HEK293 (cell line): Measurements from ENCODE around the gene CAPN12.

Experiments used
- SETDB1 ChIP-seq: IDR thresholded peaks from one replicate; pipeline ENCODE4 v1.6.1; 2017; ENCODE audit warnings: mild to moderate bottlenecking, low read length, moderate library complexity, mixed read lengths; ENCODE audit not compliant: insufficient read length
- ZNF114 ChIP-seq: fragments of 450-650 bp; formaldehyde crosslinking; IDR thresholded peaks from 2 replicates; pipeline ENCODE4 v1.5.0; 2017; ENCODE audit warnings: missing biosample characterization, missing genetic modification characterization
- ZNF169 ChIP-seq: fragments of 450-650 bp; formaldehyde crosslinking; IDR thresholded peaks from 2 replicates; pipeline ENCODE4 v1.5.1; 2016; ENCODE audit warnings: missing biosample characterization, missing genetic modification characterization
- ZNF184 ChIP-seq: fragments of 450-650 bp; IDR thresholded peaks from 2 replicates; pipeline ENCODE4 v1.5.1; 2018; ENCODE audit warnings: missing biosample characterization, mild to moderate bottlenecking, missing genetic modification characterization
- ZNF785 ChIP-seq: fragments of 450-650 bp; formaldehyde crosslinking; IDR thresholded peaks from 2 replicates; pipeline ENCODE4 v1.5.1; 2016; ENCODE audit warnings: missing biosample characterization, missing genetic modification characterization
- TF ChIP-seq, protein P1 (sequence below): IDR thresholded peaks from 2 replicates; pipeline ENCODE4 v1.6.1; 2011; ENCODE audit warnings: mild to moderate bottlenecking, low read depth, low read length, borderline replicate concordance
- TF ChIP-seq, protein P2 (sequence below): fragments of 450-650 bp; formaldehyde crosslinking; IDR thresholded peaks from 2 replicates; pipeline ENCODE4 v1.5.1; 2016; ENCODE audit warnings: missing biosample characterization, missing genetic modification characterization
- TF ChIP-seq, protein P3 (sequence below): fragments of 450-650 bp; formaldehyde crosslinking; IDR thresholded peaks from 2 replicates; pipeline ENCODE4 v1.5.1; 2016; ENCODE audit warnings: missing biosample characterization, missing genetic modification characterization

DNA sequence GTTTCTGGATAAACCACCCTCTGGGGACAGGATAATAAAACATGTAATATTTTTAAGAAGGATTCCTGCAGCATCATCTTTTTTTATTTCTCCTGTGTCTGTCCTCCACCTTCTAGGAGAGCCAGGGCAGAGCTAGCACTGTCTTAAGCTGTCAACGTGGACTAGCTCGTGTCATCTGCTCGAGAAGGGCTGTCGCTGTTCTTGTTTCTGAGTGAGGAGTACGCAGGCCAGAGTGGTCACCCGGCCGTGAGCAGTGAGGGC is 13.9 kb downstream of the CAPN12 start:
- TF ChIP-seq SETDB1 (no peak), ZNF169 (no peak), ZNF184 (tag by site-specific recombination) (no peak), ZNF114 (tag by site-specific recombination) (no peak), ZNF785 (tag by site-specific recombination) (no peak)
- TF ChIP-seq, protein P1, sequence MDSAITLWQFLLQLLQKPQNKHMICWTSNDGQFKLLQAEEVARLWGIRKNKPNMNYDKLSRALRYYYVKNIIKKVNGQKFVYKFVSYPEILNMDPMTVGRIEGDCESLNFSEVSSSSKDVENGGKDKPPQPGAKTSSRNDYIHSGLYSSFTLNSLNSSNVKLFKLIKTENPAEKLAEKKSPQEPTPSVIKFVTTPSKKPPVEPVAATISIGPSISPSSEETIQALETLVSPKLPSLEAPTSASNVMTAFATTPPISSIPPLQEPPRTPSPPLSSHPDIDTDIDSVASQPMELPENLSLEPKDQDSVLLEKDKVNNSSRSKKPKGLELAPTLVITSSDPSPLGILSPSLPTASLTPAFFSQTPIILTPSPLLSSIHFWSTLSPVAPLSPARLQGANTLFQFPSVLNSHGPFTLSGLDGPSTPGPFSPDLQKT = no peak
- TF ChIP-seq, protein P2, sequence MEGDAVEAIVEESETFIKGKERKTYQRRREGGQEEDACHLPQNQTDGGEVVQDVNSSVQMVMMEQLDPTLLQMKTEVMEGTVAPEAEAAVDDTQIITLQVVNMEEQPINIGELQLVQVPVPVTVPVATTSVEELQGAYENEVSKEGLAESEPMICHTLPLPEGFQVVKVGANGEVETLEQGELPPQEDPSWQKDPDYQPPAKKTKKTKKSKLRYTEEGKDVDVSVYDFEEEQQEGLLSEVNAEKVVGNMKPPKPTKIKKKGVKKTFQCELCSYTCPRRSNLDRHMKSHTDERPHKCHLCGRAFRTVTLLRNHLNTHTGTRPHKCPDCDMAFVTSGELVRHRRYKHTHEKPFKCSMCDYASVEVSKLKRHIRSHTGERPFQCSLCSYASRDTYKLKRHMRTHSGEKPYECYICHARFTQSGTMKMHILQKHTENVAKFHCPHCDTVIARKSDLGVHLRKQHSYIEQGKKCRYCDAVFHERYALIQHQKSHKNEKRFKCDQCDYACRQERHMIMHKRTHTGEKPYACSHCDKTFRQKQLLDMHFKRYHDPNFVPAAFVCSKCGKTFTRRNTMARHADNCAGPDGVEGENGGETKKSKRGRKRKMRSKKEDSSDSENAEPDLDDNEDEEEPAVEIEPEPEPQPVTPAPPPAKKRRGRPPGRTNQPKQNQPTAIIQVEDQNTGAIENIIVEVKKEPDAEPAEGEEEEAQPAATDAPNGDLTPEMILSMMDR (tag by site-specific recombination) = no peak
- TF ChIP-seq, protein P3, sequence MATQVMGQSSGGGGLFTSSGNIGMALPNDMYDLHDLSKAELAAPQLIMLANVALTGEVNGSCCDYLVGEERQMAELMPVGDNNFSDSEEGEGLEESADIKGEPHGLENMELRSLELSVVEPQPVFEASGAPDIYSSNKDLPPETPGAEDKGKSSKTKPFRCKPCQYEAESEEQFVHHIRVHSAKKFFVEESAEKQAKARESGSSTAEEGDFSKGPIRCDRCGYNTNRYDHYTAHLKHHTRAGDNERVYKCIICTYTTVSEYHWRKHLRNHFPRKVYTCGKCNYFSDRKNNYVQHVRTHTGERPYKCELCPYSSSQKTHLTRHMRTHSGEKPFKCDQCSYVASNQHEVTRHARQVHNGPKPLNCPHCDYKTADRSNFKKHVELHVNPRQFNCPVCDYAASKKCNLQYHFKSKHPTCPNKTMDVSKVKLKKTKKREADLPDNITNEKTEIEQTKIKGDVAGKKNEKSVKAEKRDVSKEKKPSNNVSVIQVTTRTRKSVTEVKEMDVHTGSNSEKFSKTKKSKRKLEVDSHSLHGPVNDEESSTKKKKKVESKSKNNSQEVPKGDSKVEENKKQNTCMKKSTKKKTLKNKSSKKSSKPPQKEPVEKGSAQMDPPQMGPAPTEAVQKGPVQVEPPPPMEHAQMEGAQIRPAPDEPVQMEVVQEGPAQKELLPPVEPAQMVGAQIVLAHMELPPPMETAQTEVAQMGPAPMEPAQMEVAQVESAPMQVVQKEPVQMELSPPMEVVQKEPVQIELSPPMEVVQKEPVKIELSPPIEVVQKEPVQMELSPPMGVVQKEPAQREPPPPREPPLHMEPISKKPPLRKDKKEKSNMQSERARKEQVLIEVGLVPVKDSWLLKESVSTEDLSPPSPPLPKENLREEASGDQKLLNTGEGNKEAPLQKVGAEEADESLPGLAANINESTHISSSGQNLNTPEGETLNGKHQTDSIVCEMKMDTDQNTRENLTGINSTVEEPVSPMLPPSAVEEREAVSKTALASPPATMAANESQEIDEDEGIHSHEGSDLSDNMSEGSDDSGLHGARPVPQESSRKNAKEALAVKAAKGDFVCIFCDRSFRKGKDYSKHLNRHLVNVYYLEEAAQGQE (tag by site-specific recombination) = no peak
